HepG2 (cell line): ENCODE data around the gene TMEM220. TPM values are rescaled to one million over a fixed set of nuclear protein-coding genes. Genes with fewer than 3 reads are reported as not detected.

Source experiments
- ATAC-seq: fragments of 200-7000 bp; cut with Tn5 transposase; 3 replicates; pipeline ENCODE4 v1.9.1; 2020; ENCODE audit warnings: mild to moderate bottlenecking, moderate library complexity
- BruUV-seq: library from RNA; stranded (reverse); fragments of 400-500 nt; replicated peaks from 2 replicates; lab custom pipeline; 2021; lab: Mats Ljungman, UMichigan
- CTCF ChIA-PET: fragments of 300-600 bp; formaldehyde crosslinking; extraction: SDS; loops from one replicate; lab custom pipeline; 2021; ENCODE audit warnings: low total read pairs, inconsistent platforms, low intra/inter-chr PET ratio; lab: Yijun Ruan, JAX
- POLR2A ChIA-PET: fragments of 350-600 bp; sonication (Branson Sonifier 250); formaldehyde crosslinking; loops from one replicate; lab custom pipeline; 2020; ENCODE audit warnings: antibody characterized with exemption, inconsistent platforms; lab: Yijun Ruan, JAX
- DNase-seq: peaks from one replicate; pipeline ENCODE4 v3.0.0-alpha.2; 2015; ENCODE audit warnings: low spot score
- FAIRE-seq: peaks from 3 replicates; lab custom pipeline; 2011; peaks lifted over from hg19 to GRCh38; lab: Jason Lieb, UNC
- H2AFZ ChIP-seq: one replicate; pipeline ENCODE4 v1.6.1; 2011; ENCODE audit warnings: low read length, inconsistent platforms
- H3K27ac ChIP-seq: fragments of 300-600 bp; 3 replicates; pipeline ENCODE4 v1.8.0; 2011; ENCODE audit warnings: mixed run types, mild to moderate bottlenecking, mixed read lengths, low read length, inconsistent platforms; ENCODE audit not compliant: insufficient read depth; ENCODE audit errors: extremely low read length
- H3K27me3 ChIP-seq, 2 experiments: fragments of 200-600 bp in 1 of 2; 2 replicates in 1 of 2; 3 replicates in 1 of 2; pipeline versions ENCODE4 v1.6.0 to v1.8.0; 2011; ENCODE audit warnings: low read length in 2 of 2, mild to moderate bottlenecking in 2 of 2, moderate library complexity in 2 of 2, inconsistent platforms in 1 of 2; ENCODE audit not compliant: insufficient read depth in 2 of 2, control insufficient read depth in 1 of 2
- H3K36me3 ChIP-seq, 2 experiments: fragments of 200-600 bp in 1 of 2; replicated peaks in 1 of 2; 2 replicates in 1 of 2; 3 replicates in 1 of 2; pipeline versions ENCODE4 v1.5.1 to v1.8.0; 2011; ENCODE audit warnings: low read length in 2 of 2, inconsistent platforms in 1 of 2; ENCODE audit not compliant: insufficient read depth in 2 of 2, control insufficient read depth in 1 of 2
- H3K4me1 ChIP-seq: 2 replicates; pipeline ENCODE4 v1.5.1; 2012; ENCODE audit warnings: low read length, inconsistent platforms; ENCODE audit not compliant: insufficient read depth
- H3K4me2 ChIP-seq: 2 replicates; pipeline ENCODE4 v1.6.0; 2011; ENCODE audit warnings: low read depth, low read length, inconsistent platforms
- H3K4me3 ChIP-seq, 3 experiments: fragments of 200-600 bp in 1 of 3; sonication (generic), shearing (Covaris generic) in 1 of 3; replicated peaks in 1 of 3; 2 replicates each; pipeline ENCODE4 v1.5.1; 2011 to 2016; ENCODE audit warnings: low read length in 3 of 3, inconsistent platforms in 2 of 3, low read depth in 2 of 3, mild to moderate bottlenecking in 2 of 3, control low read depth in 1 of 3, mixed read lengths in 1 of 3; ENCODE audit not compliant: insufficient read depth in 1 of 3
- H3K79me2 ChIP-seq: one replicate; pipeline ENCODE4 v1.6.1; 2011; ENCODE audit warnings: low read length, inconsistent platforms; ENCODE audit not compliant: insufficient read depth
- H3K9ac ChIP-seq: 2 replicates; pipeline ENCODE4 v1.6.0; 2011; ENCODE audit warnings: mild to moderate bottlenecking, low read depth, low read length, inconsistent platforms; ENCODE audit not compliant: insufficient read depth
- H3K9me3 ChIP-seq: 2 replicates; pipeline ENCODE4 v1.5.1; 2012; ENCODE audit warnings: mild to moderate bottlenecking, low read length
- H4K20me1 ChIP-seq: 2 replicates; pipeline ENCODE4 v1.6.0; 2011; ENCODE audit warnings: inconsistent platforms, mild to moderate bottlenecking, low read length, moderate library complexity; ENCODE audit not compliant: insufficient read depth
- GLI4 ChIP-seq: sonication (generic); formaldehyde crosslinking; IDR thresholded peaks from 2 replicates; pipeline ENCODE4 v1.5.1; 2020; ENCODE audit warnings: missing genetic modification reagents, mild to moderate bottlenecking, moderate library complexity, borderline replicate concordance
- IRF1 ChIP-seq: sonication (generic); formaldehyde crosslinking; IDR thresholded peaks from 2 replicates; pipeline ENCODE4 v1.4.0; 2020; ENCODE audit warnings: low read depth, mild to moderate bottlenecking, missing genetic modification reagents
- KDM2A ChIP-seq: sonication (generic); formaldehyde crosslinking; IDR thresholded peaks from 2 replicates; pipeline ENCODE4 v1.4.0; 2020; ENCODE audit warnings: low read depth, missing genetic modification reagents, borderline replicate concordance
- MLX ChIP-seq: IDR thresholded peaks from 2 replicates; pipeline ENCODE4 v1.6.1; 2016
- ZNF142 ChIP-seq: sonication (generic); formaldehyde crosslinking; IDR thresholded peaks from 2 replicates; pipeline ENCODE4 v1.4.0; 2020; ENCODE audit warnings: missing genetic modification reagents
- ZNF44 ChIP-seq: sonication (generic); formaldehyde crosslinking; IDR thresholded peaks from 2 replicates; pipeline ENCODE4 v1.5.1; 2020; ENCODE audit warnings: mild to moderate bottlenecking, missing genetic modification reagents
- ZNF547 ChIP-seq: sonication (generic); formaldehyde crosslinking; IDR thresholded peaks from 2 replicates; pipeline ENCODE4 v1.5.1; 2020; ENCODE audit warnings: mild to moderate bottlenecking, missing genetic modification reagents
- WGBS: methylation state at CpG from one replicate; pipeline ENCODE4 v1.1.6; 2017; ENCODE audit warnings: low lambda C conversion rate; 5-methylcytosine and 5-hydroxymethylcytosine counted together
- in situ Hi-C: cut with HindIII; loops from 2 replicates; pipeline ENCODE4 v1.10.0; 2017; ENCODE audit warnings: low pct_unique_long_range_greater_than_20kb; ENCODE audit not compliant: extremely low pct_ligation_motif_present
- intact Hi-C: fragments of 100-400 bp; cut with micrococcal nuclease; formaldehyde crosslinking; loops from one replicate; pipeline ENCODE4 v1.10.0; 2022; ENCODE audit not compliant: unreplicated experiment
- polyA plus RNA-seq, 8 experiments: library from polyadenylated mRNA; depleted of rRNA in 3 of 8; stranded (reverse) in 7 of 8; unstranded in 1 of 8; fragments of >200 nt; fragmentation: Illumina TruSeq in 4 of 8; extraction: Trizol in 4 of 8; gene quantifications; 2 replicates each; pipeline versions ENCODE4 v1.2.1 to v1.2.3, GENCODE V29; 2011 to 2016; ENCODE audit warnings: low read depth in 4 of 8, missing spikeins in 1 of 8, mixed read lengths in 1 of 8; ENCODE audit not compliant: insufficient read depth in 1 of 8
- total RNA-seq, 5 experiments: library from RNA; depleted of rRNA; stranded (reverse); fragments of >200 nt; fragmentation: Illumina TruSeq; extraction: Trizol; gene quantifications; 2 replicates each; pipeline ENCODE4 v1.2.3, GENCODE V29; 2016; ENCODE audit warnings: low read depth in 1 of 5

The TMEM220 gene
- total and polyA plus RNA-seq, 2 of the 13 experiments (the other 11 are each of a cell fraction or from before 2014, with no cell fraction given), result 1.3 to 2.2 TPM

GRCh38 chr17:10742431-10742830 lies 12.6 kb upstream of the TMEM220 start (continued):
- TF ChIP-seq ZNF142 (CRISPR knock-in tag), result no peak

- ATAC-seq, result no peak
- WGBS, result 56% methylated on average over 5 of the region's 10 CpGs
- Histone ChIP-seq H3K9me3 (no peaks in the 10 kb centered on the region), H3K4me3 (no peak overlapping the region), H3K27ac (no peak overlapping the region)
- intact Hi-C loops, result no loop called here
- POLR2A ChIA-PET, result no interaction called here
- no peak for TF ChIP-seq MLX (CRISPR knock-in tag)
- no peak for TF ChIP-seq GLI4 (CRISPR knock-in tag)
- TF ChIP-seq IRF1 (CRISPR knock-in tag), result no peak
- TF ChIP-seq ZNF44, result no peak
- no peak for TF ChIP-seq KDM2A (CRISPR knock-in tag)
- TF ChIP-seq ZNF547 (CRISPR knock-in tag), result no peak
- TF ChIP-seq, all 625 proteins: peak for 0
- CTCF ChIA-PET, result no interaction called here
- FAIRE-seq (no peak), DNase-seq (no peak)
- peaks cover 46% of the 10 kb centered on the region for H3K4me1 ChIP-seq
- H2AFZ ChIP-seq, result no peak overlapping the region
- peaks cover 0 to 8% of the 10 kb centered on the region in 2 experiments; a peak in 2 of 5 replicates for H3K27me3 ChIP-seq
- H4K20me1 ChIP-seq, result no peaks in the 10 kb centered on the region
- H3K36me3 ChIP-seq, result no peaks in the 10 kb centered on the region
- no peaks in the 10 kb centered on the region for H3K79me2 ChIP-seq
- no TSS peak for BruUV-seq
- H3K4me2 ChIP-seq, result no peak overlapping the region
- no peak overlapping the region for H3K9ac ChIP-seq
- in situ Hi-C loops, result no loop called here
Measured at GRCh38 chr17:10741416-10742135, 11.8 kb upstream of the TMEM220 start.
